GM23338 (cell line): ENCODE measurements around the gene CSF1R.

ENCODE experiments used
- CREB1 ChIP-seq: fragments of 250-450 bp; sonication (Bioruptor Pico); IDR thresholded peaks from 2 replicates; pipeline ENCODE4 v1.5.0; 2020; ENCODE audit warnings: low read depth, mild to moderate bottlenecking, moderate library complexity
- EZH2 ChIP-seq: fragments of 200-600 bp; sonication (generic); IDR thresholded peaks from one replicate; pipeline ENCODE4 v1.8.0; 2017; ENCODE audit warnings: antibody characterized with exemption, mild to moderate bottlenecking, low read depth; ENCODE audit not compliant: unreplicated experiment
- EZH2phosphoT487 ChIP-seq: fragments of 200-600 bp; sonication (generic); IDR thresholded peaks from one replicate; pipeline ENCODE4 v1.8.1; 2018; ENCODE audit warnings: antibody characterized with exemption; ENCODE audit not compliant: unreplicated experiment
- JUNB ChIP-seq: IDR thresholded peaks from one replicate; pipeline ENCODE4 v1.6.1; 2016; ENCODE audit warnings: antibody characterized with exemption; ENCODE audit not compliant: unreplicated experiment
- POLR2AphosphoS5 ChIP-seq: IDR thresholded peaks from 2 replicates; pipeline ENCODE4 v1.6.1; 2016; ENCODE audit warnings: antibody characterized with exemption, low read depth
- STAT1 ChIP-seq: IDR thresholded peaks from one replicate; pipeline ENCODE4 v1.6.1; 2016; ENCODE audit warnings: antibody characterized with exemption; ENCODE audit not compliant: unreplicated experiment
- ZNF331 ChIP-seq: fragments of 250-450 bp; sonication (Bioruptor Pico); IDR thresholded peaks from 2 replicates; pipeline ENCODE4 v1.5.0; 2020; ENCODE audit warnings: low read depth, mild to moderate bottlenecking, moderate library complexity
- TF ChIP-seq, protein P1 (sequence below), 2 experiments: fragments of 200-600 bp in 1 of 2; sonication (generic) in 1 of 2; conservative IDR thresholded peaks; 2 replicates each; pipeline versions ENCODE4 v1.5.1 to v1.6.1; 2016 to 2017; ENCODE audit warnings: antibody characterized with exemption in 2 of 2, low read depth in 2 of 2, mild to moderate bottlenecking in 2 of 2, moderate library complexity in 1 of 2
- TF ChIP-seq, protein P2 (sequence below): IDR thresholded peaks from one replicate; pipeline ENCODE4 v1.6.1; 2018; ENCODE audit warnings: antibody characterized with exemption; ENCODE audit not compliant: unreplicated experiment
- TF ChIP-seq, protein P3 (sequence below): fragments of 250-450 bp; sonication (Bioruptor Pico); IDR thresholded peaks from 2 replicates; pipeline ENCODE4 v1.5.0; 2020; ENCODE audit warnings: mild to moderate bottlenecking, moderate library complexity

DNA sequence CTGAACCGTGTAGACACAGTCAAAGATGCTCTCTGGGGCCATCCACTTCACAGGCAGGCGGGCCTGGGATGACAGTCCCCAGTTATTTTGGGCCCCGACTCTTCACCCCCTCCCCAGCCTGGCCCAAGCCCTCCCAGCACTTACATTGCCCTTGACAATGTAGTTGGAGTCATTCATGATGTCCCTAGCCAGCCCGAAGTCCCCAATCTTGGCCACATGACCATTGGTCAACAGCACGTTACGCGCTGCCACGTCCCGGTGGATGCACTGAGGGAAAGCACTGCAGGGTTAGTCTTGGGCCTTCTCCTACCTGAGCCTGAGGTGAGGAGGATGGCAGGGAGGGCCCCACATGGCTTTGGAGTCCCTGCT, 30.3 kb downstream of the CSF1R start:
- TF ChIP-seq, protein P1, sequence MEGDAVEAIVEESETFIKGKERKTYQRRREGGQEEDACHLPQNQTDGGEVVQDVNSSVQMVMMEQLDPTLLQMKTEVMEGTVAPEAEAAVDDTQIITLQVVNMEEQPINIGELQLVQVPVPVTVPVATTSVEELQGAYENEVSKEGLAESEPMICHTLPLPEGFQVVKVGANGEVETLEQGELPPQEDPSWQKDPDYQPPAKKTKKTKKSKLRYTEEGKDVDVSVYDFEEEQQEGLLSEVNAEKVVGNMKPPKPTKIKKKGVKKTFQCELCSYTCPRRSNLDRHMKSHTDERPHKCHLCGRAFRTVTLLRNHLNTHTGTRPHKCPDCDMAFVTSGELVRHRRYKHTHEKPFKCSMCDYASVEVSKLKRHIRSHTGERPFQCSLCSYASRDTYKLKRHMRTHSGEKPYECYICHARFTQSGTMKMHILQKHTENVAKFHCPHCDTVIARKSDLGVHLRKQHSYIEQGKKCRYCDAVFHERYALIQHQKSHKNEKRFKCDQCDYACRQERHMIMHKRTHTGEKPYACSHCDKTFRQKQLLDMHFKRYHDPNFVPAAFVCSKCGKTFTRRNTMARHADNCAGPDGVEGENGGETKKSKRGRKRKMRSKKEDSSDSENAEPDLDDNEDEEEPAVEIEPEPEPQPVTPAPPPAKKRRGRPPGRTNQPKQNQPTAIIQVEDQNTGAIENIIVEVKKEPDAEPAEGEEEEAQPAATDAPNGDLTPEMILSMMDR (conservative IDR thresholded peaks at IDR 0.05; ENCODE audit: low read depth in 2 of 2) = no peak
- TF ChIP-seq EZH2phosphoT487 (no peak), EZH2 (no peak), POLR2AphosphoS5 (no peak), CREB1 (no peak), JUNB (no peak), ZNF331 (CRISPR knock-in tag) (no peak), STAT1 (no peak)
- TF ChIP-seq, protein P2, sequence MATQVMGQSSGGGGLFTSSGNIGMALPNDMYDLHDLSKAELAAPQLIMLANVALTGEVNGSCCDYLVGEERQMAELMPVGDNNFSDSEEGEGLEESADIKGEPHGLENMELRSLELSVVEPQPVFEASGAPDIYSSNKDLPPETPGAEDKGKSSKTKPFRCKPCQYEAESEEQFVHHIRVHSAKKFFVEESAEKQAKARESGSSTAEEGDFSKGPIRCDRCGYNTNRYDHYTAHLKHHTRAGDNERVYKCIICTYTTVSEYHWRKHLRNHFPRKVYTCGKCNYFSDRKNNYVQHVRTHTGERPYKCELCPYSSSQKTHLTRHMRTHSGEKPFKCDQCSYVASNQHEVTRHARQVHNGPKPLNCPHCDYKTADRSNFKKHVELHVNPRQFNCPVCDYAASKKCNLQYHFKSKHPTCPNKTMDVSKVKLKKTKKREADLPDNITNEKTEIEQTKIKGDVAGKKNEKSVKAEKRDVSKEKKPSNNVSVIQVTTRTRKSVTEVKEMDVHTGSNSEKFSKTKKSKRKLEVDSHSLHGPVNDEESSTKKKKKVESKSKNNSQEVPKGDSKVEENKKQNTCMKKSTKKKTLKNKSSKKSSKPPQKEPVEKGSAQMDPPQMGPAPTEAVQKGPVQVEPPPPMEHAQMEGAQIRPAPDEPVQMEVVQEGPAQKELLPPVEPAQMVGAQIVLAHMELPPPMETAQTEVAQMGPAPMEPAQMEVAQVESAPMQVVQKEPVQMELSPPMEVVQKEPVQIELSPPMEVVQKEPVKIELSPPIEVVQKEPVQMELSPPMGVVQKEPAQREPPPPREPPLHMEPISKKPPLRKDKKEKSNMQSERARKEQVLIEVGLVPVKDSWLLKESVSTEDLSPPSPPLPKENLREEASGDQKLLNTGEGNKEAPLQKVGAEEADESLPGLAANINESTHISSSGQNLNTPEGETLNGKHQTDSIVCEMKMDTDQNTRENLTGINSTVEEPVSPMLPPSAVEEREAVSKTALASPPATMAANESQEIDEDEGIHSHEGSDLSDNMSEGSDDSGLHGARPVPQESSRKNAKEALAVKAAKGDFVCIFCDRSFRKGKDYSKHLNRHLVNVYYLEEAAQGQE = no peak
- TF ChIP-seq, protein P3, sequence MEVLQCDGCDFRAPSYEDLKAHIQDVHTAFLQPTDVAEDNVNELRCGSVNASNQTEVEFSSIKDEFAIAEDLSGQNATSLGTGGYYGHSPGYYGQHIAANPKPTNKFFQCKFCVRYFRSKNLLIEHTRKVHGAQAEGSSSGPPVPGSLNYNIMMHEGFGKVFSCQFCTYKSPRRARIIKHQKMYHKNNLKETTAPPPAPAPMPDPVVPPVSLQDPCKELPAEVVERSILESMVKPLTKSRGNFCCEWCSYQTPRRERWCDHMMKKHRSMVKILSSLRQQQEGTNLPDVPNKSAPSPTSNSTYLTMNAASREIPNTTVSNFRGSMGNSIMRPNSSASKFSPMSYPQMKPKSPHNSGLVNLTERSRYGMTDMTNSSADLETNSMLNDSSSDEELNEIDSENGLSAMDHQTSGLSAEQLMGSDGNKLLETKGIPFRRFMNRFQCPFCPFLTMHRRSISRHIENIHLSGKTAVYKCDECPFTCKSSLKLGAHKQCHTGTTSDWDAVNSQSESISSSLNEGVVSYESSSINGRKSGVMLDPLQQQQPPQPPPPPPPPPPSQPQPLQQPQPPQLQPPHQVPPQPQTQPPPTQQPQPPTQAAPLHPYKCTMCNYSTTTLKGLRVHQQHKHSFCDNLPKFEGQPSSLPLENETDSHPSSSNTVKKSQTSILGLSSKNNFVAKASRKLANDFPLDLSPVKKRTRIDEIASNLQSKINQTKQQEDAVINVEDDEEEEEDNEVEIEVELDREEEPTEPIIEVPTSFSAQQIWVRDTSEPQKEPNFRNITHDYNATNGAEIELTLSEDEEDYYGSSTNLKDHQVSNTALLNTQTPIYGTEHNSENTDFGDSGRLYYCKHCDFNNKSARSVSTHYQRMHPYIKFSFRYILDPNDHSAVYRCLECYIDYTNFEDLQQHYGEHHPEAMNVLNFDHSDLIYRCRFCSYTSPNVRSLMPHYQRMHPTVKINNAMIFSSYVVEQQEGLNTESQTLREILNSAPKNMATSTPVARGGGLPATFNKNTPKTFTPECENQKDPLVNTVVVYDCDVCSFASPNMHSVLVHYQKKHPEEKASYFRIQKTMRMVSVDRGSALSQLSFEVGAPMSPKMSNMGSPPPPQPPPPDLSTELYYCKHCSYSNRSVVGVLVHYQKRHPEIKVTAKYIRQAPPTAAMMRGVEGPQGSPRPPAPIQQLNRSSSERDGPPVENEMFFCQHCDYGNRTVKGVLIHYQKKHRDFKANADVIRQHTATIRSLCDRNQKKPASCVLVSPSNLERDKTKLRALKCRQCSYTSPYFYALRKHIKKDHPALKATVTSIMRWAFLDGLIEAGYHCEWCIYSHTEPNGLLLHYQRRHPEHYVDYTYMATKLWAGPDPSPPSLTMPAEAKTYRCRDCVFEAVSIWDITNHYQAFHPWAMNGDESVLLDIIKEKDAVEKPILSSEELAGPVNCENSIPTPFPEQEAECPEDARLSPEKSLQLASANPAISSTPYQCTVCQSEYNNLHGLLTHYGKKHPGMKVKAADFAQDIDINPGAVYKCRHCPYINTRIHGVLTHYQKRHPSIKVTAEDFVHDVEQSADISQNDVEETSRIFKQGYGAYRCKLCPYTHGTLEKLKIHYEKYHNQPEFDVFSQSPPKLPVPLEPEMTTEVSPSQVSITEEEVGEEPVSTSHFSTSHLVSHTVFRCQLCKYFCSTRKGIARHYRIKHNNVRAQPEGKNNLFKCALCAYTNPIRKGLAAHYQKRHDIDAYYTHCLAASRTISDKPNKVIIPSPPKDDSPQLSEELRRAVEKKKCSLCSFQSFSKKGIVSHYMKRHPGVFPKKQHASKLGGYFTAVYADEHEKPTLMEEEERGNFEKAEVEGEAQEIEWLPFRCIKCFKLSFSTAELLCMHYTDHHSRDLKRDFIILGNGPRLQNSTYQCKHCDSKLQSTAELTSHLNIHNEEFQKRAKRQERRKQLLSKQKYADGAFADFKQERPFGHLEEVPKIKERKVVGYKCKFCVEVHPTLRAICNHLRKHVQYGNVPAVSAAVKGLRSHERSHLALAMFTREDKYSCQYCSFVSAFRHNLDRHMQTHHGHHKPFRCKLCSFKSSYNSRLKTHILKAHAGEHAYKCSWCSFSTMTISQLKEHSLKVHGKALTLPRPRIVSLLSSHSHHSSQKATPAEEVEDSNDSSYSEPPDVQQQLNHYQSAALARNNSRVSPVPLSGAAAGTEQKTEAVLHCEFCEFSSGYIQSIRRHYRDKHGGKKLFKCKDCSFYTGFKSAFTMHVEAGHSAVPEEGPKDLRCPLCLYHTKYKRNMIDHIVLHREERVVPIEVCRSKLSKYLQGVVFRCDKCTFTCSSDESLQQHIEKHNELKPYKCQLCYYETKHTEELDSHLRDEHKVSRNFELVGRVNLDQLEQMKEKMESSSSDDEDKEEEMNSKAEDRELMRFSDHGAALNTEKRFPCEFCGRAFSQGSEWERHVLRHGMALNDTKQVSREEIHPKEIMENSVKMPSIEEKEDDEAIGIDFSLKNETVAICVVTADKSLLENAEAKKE (CRISPR knock-in tag) = no peak
